HT-29 (cell line): Measurements from ENCODE around the gene ANXA6. TPM values are rescaled to one million over a fixed set of nuclear protein-coding genes. Genes with fewer than 3 reads are reported as not detected.

Source experiments
- DNase-seq: peaks from one replicate; pipeline ENCODE4 v3.0.0-alpha.2; 2015; ENCODE audit warnings: low spot score
- total RNA-seq: library from RNA; depleted of rRNA; stranded (reverse); fragments of >200 nt; shearing (Covaris generic); gene quantifications from 2 replicates; pipeline ENCODE4 v1.2.3, GENCODE V29; 2014

The ANXA6 gene
- total RNA-seq, 1 experiment from 2014 or later, result 5.3 TPM

DNA sequence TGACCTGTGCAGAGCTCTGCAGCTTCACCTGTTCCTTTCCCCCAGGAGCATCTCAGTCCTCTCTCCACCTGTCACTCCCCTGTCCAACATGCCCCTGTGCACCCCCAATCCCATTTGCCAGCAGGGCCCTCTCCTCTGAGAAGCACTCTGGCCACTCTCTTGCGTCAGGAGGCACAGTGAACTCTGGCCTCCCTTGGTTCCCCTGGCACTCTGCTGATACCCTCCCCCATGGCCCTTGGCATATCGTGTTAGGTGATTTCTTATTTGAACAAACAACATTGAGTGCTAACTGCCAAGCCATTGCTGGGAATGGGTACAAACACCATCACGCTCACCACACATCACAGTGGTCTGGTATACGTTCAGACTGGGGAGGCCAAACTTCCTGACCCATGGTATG lies 55.8 kb downstream of the ANXA6 start:
- no peak for DNase-seq

DNA sequence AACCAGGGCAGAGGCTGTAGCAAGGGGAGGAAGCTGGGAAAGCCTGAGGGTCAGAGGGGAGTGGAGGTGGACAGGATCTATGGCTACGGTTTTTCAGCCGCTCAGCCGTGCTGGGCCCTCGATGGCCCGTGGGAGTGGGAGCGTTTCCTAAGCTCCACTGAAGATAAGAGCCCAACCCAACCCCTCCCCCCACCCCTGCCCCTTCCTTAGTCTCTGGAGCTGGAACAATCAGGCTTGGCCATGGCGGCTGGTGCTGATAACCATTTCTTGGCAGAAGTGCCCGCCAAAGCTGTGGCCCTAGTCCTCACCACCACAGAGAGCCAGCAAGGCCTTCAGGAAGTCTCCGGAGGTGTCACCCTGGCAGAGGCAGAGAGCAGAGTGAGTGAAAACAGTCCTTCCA lies 56.4 kb downstream of the ANXA6 start:
- no peak for DNase-seq

DNA sequence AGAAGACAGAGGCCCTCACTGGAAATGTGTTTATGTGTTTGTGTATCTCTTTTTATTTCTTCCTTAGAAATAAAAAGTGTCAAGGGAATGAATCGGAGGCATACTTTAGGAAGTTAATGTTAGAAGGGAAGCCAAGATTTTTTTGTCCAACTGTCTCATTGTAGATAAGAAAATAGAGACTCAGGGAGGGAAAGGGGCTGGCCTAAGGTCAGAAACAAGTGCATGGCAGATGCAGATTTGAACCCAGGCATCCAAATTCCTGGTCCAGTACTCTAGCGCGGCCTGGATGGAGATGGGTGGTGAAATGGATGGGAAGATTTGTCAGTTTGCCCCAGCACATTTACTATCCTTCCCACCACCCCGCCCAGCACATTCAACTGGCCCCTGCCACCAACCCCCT lies 56.9 kb downstream of the ANXA6 start:
- DNase-seq, result no peak

DNA sequence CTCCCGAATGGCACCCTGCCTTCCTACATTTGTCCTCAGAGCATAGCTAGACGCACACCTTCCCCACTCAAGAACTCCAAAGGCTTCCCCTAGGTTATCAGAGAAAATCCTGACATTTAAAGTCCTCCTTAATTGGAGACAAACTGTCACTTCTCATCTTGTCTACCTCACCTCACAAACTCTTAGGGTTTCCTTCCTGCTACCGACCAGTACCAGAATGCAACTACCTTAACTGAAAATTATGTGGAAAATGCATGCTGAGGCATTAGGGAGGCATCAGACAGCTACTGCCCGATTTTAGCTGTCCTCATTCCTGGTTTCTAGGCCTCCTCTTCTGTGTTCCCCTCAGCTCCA lies 58.8 kb downstream of the ANXA6 start:
- no peak for DNase-seq

DNA sequence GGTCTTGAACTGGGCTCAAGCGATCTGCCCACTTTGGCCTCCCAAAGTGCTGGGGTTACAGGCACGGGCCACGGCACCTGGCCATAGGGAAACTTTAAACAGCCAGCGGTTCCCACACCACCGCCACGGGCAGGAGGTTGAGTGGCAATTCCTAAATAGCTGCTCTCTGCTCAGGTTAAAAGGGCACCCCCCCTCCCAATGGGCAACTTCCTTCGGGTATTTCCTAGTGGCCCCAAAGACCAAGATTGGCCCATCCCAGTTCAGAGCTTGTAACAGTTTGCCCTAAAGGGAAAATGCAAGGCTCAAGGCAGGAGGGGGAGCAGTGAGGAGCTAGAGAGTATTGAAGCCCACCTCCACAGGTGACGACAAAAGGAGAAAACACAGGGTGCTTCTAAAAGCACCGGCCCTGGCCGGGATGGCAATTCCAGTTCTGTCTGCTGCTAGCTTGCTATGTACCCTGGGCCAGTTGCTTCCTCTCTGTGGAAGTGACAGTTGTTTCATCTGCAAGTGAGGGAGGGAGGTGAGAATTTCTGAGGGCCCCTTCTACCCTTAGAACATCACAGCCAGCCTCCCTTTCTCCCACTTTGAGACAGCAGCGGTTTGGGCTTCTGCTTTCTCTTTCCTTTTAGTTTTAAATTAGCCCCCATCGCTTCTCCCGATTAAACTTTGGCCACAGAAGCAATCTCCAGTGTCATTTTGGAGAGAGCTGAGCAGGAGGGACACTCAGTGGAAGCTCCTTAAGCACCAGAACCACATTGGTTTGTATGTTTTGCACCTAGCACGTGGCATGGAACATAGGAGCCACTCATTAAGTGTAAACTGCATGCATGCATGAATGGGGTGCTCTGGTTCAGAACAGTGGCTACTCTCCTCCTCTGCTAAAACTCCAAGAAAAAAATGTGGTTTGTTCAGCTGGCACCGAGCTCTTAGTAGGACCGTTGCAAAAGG lies 59.5 kb downstream of the ANXA6 start:
- no peak for DNase-seq

DNA sequence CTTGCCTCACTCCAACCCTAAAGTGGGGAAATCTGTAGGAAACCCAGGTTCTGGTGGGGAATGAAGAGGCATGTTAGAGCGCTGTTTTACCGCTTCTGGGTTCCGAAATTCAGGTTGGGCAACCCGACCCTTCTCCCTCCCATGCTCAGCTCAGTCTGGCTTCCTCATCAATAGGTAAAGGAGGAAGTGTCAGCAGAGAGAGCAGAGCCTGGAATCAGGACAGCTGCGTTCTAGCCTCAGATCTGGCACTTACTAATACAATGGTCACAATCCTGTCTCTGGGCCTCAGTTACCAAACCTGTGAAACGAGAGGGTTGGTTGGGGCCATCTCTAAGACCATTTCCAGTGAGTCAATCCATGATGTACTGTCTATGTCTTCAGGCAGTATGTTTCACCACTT lies 60.5 kb downstream of the ANXA6 start:
- DNase-seq, result no peak

DNA sequence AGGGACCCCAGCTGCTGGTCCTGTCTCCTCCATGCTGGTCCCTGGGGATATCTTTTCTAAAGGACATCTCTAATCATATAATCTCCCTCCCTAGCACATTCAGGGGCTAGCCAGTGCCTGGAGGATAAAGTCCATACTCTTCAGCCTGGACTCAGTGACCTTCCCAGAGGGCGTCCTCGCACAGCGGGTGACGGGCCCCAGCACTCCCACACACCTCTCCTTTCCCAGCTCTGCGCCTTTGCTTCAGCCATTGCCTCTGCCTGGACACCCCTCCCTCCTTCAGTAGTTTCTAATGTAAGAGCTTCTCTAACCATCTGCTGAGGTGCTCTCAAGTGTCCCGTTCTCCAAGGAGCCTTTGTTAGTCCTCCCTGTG lies 61.6 kb downstream of the ANXA6 start:
- DNase-seq, result no peak

DNA sequence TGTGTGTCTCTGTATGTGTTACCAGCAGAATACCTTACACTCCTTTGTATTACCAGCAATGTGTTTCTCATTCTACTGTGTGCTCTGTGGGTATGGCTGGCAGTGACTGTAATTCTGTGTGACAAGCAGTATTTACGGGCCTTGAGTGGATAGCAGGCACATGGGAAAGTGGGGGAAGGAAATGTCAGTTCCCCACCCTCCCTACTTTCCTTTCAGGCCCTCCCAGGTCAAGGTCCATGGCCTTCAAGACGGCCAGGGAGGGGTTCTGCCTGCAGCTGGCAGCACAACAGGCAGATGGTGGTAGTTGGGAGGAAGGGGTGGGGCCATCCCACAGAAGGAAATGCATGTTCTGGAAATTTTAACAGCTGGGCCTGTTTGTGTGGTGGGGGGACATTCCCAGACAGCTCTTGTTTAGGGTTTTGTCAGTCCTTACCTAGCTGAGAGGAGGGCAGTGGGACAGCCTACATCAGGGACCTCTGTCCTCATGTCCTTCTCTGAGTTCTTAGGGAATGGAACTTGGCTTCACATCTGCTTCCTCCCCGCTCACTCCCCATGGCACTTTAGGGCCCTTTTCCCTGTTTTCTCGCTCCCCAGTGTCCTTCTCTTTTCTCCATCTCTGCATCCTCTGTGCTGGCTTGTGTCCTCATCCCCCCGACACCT lies 62.1 kb downstream of the ANXA6 start:
- DNase-seq, result peak; percentile 80

DNA sequence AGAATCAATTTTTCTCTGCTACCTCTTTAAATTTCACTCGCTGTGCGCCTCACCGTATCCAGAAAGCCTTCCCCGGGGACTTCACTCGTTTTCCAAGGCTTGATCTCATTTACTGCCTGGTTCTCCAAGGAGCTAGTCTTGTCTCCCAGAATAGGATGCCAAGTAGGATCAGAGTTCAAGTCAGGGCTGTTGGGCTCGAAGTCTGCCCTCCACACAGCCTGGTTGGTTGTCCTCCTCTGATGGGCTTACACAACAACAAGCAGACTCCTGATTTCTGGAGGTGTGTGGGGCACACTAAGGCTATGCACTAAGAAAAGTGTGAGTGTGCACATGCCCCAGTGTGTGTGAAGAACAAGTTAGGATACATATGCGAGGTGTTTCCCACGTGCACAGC lies 62.7 kb downstream of the ANXA6 start:
- DNase-seq, result no peak

DNA sequence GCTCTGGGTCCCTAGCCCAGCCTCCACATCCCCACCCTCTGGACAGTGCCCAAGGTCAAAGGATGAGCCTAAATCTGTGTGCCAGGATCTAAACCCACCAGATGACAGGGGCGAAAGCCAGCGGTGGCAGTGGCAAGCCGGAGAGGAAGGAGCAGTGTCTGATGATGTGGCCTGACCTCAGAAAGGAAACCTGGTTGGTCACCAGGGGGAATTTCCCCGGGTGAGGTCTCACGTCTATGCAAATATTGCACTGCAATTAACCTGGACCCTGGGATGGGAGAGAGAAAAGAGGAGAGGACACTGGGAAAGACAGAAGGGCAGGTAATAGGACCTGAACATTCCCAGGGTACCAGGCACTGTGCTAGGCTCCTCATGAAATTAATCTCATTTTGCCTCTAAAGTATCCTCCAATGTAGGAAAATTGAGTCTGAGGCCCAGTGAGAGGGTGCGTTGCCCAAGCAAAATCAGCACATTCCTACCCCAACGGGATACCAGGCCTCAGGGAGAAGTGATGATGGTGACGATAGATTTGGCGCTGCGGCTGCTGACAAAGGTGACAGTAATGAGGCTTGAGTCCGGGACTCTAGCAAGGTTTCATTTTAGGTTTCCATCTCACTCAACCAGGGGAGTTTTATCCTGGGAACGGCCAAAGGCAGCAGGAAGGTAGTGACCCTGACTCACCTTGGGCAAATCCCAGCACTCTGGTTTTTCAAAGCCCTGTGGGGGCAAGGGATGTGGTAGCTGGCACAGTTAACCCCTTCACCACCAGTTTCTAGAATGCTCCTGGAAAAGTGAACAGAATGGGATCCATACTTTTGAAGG lies 63.3 kb downstream of the ANXA6 start:
- DNase-seq, result peak; percentile 16

DNA sequence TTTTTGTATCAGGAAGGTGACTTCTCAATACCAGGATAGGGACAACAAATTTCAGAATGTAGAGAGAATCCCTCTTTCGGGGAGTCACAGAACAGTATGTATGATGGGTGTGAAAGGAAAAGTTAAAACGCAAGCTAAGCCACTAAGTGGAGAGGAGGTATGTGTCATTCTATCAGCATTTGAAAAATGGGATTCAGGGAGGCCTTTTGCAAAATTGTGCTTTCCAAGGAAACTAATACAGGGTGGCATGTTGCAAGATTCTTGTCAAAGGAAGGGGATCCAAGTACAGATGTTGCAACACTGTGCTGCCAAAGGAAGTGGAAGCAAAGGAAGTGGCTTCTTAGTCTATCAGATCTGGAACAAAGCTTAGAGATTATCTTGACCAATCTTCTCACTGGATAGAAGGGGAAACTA lies 64.1 kb downstream of the ANXA6 start:
- DNase-seq, result peak; percentile 12

DNA sequence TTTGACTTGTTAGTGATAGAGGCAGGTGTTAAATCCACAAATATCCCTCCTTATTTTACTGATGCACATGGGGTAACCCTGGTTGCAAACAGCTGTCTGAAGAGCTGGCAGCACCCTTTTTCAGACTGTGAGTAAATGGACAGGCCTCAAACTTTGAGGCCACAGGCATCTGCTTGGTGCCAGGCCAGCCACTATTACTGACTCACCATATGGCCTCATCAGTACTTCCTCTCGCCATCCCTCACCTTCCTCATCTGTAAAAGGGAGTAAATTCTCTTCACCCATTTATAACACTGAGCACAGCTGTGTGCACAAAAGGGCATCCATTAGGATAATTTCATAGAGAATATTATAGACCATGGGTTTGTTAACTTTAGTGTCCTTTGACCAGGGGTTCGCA lies 64.8 kb downstream of the ANXA6 start:
- DNase-seq, result peak; percentile 14

DNA sequence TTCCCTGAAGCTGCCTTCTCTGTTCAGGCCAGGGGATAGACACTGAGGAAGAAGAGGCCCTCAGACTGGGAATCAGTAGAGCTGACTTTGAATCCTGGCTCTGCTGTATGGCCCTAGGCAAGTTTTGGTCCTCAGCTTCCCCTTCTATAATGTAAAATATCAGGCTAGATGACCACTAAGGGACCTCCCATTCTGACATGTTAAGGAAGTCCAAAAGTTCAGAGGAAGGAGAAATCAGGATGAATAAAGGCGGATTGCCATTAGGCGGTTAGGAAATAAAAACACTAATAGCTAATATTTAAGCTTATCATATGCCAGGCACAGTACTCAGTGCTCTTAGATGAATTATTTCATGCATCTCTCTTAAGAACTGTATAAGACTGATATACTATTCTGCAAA lies 67.9 kb downstream of the ANXA6 start:
- DNase-seq, result no peak

DNA sequence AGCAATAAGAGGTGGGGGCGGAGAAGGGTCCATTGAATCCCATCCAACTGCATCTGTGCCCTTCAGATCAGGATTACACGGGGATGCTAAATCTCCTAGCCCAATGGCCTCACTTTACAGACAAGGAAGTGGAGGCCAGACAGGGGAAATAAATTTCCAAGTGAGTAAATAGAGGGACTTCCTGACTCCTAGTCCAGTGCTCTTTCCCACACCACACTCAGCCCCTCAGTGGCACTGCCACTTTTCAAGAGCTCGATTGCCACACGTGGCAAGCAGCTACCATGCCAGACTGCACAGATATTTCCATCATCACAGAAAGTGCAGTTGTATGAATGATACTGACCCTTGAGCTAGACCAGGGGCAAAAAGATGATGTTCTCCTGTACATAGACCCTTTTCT lies 68.6 kb downstream of the ANXA6 start:
- DNase-seq, result no peak

DNA sequence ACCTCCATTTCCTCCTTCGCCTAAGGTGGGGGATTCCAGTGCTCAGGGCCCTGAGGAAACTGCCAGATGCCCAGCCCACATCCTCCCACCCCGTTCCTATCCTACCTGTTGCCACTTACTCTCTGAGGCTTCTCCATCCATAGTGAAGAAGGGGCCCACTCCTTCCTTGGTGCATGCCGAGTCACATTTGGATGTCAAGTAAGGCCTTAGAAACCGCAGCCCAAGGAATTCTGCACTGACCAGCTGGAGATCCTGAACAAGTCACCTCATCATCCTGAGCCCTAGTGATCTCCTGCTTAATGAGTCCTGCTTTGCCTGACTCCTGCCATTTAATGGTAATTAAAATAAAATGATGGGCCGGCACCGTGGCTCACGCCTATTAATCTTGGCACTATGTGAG lies 70.1 kb downstream of the ANXA6 start:
- DNase-seq, result no peak

DNA sequence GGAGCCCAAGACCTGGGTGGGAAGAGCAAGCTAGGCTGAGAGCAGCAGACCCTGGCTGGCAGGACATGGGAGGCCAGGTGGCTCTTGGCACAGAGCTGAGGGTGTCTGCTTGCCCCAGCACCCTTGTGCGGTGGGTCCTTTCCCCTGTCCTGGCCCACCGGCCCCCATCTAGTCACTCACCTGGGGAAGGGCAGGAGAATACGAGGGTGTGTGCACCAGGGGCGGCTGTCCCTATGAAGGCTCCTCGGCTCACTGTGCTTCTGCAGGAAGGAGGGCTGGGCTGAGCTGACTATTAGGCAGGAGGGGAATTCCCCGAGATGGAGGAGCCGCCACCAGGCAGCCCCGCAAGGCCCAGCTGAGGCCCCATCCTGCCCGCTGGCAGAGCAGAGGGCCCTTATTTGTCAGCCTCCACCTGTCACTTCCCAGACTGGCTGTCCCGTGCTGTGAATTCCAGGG lies 70.6 kb downstream of the ANXA6 start:
- DNase-seq, result no peak

DNA sequence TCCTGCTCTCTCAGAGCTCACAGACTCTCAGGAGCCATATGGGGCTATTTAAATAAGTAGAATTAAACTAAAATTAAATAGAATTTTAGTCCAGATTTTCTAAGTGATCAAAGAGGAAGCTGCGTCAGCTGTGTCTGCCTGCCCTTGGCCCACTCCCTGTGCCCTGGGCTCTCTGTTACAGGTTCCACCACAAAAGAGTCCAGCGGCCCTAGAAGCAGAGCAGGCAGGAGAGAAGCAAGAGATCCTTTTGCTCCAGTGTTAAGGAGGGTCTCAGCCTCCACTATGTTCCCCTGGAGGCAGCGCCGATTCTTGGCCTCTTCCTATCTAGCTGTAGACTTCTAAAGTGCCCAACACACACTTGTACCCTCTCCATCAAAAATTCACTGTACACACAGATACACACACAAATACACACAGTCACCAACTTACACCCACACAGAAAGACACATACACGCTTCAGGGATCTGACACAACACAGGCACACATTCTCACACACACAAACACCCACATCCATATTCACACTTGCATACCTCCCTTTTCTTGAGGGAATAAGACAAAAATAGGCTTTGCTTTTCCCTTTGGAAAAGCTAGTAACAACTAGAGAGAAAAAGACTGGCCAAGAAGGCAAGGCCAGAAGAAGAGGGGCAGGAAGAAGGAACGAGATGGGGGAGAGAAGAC lies 71.2 kb downstream of the ANXA6 start:
- no peak for DNase-seq

DNA sequence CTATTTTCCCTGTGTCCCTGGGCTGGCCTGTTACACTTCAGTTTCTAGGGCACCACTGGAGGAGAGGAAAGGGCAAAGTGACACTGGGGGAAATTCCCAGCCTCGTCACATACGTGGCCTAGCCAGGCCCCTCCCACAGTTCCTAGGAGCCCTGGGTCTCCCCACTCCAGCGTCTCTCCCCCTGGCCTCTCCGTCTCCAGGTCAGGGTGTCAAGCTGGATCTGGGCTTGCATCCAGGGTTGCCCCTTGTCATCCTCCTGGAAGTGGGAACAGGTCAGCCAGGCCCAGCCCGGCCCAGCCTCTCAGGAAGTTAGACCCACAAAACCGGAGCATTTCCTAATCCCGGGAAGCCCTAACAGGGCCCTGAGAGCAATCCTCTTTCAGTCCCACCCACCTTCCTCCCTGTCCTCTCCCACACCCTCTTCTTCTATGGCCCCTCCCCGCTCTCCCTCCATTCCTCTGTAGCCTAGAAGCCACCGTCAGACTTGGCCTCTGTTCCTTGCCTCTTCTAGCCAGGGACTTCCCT lies 72.0 kb downstream of the ANXA6 start:
- DNase-seq, result peak; percentile 53

DNA sequence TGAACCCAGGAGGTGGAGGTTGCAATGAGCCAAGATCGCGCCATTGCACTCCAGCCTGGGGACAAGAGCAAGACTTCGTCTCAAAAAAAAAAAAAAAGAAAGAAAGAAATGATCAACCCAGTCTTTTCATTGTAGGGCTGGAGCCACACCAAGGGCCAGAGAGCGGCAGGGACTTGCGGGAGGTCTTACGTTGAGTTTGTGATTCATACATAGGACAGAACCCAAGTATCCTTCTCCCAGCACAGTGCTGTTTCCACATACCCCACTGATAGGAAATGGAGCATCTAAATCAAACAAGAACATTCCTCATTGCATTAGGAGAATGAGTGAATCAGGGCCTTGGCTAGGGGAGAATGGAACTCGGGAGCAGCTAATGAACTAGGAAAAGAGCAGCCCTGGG lies 73.2 kb downstream of the ANXA6 start:
- no peak for DNase-seq

DNA sequence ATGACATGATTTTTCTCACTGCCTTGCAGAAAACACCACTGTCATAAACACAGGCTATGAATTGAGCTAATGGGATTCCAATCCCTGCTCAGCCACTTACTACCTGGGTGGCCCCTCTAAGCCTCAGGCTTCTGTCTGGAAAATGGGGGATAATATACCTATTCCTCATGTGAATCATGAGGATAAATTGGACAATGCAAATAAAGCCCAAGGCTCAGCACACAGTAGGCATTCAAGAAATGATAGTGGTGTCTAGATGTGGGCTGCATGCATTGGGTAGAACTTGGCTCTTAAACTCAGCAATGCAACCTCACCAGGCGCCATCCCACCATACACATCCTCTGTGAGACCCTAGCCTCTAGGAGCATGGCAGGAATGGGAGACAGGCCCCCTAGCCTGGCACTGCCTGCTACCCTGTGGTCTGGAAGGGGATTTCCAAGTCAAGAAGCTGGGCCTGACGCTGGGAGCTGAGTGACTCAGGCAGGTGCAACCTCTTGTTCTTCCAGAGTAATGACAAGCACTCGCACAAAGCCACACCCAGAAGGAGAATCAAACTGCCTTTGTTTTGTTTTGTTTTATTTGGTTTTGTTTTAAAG lies 74.4 kb downstream of the ANXA6 start:
- DNase-seq, result peak; percentile 75

DNA sequence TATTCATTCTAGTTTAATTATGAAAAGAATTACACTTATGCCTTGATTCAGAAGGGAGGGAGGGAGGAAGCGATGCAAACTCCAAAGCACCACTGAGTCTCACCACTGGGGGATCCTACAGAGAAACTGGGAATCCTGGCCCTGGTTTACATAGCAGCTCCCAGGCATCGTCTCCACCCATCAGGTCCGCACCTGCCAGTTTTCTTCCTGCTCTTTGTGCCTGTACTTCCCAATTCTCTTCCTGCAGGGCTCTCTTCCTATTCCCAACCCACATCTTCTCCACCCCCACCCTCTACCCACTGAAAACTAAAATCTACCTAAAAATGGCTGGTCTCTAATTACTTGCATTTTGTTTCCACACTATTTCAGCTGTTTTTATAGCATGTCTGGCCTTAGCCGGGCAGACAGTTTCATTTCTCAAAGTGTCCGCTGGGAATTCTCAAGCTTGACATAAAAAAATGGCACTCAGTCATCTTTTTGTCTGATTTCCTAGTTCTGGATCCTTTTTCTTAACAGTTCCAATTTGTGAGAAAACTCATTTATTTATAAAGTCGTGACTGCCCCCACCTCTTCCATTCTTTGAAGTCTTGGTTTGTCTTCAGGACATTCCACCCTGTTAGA lies 75.2 kb downstream of the ANXA6 start:
- peak; percentile 84 for DNase-seq
